Measurements from ENCODE around the gene TULP4. TPM values are rescaled to one million over a fixed set of nuclear protein-coding genes. Genes with fewer than 3 reads are reported as not detected.

The TULP4 gene
- total RNA-seq, 1 experiment from 2014 or later = 64.6 TPM

DNA sequence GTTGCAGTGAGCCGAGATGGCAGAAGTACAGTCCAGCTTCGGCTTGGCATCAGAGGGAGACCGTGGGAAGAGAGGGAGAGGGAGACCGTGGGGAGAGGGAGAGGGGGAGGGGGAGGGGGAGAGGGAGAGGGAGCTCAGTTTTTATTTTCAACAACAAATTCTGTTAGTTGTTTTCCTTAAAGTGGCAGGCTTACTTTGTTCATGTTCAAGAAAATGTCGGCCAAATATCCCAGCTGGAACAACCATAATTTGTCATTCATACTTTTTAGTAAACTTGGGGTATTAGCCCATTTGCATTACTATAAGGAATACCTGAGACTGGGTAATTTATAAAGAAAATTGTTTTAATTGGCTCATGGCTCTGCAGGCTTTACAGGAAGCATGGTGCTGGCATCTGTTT lies 2.5 kb upstream of the TULP4 start:
- H3K27ac ChIP-seq (ENCODE audit: insufficient read length, low read depth, low read length) = no peak overlapping the region
- H3K56ac ChIP-seq (ENCODE audit: insufficient read length, low read depth, low read length) = no peak overlapping the region
- no peak overlapping the region for H2BK12ac ChIP-seq (ENCODE audit: insufficient read length, low read depth, low read length)
- no peak overlapping the region for H2AK5ac ChIP-seq (ENCODE audit: insufficient read length, low read length)
- H3K4me1 ChIP-seq (ENCODE audit: insufficient read depth, low read length) = no peaks in the 10 kb centered on the region
- H3K4me1 Mint-ChIP-seq = peaks cover 26 to 30% of the 10 kb centered on the region in 2 experiments
- H3K18ac ChIP-seq (ENCODE audit: insufficient read length, low read depth, low read length) = no peak overlapping the region
- H4K5ac ChIP-seq (ENCODE audit: insufficient read length, low read depth, low read length) = no peak overlapping the region
- H3K9ac ChIP-seq (ENCODE audit: extremely low read depth, insufficient read length, low read length) = no peak overlapping the region
- no peak overlapping the region for H3K27ac Mint-ChIP-seq
- no peak overlapping the region for H4K8ac ChIP-seq (replicated peaks; ENCODE audit: insufficient read length, low read depth, low read length)
- no peaks in the 10 kb centered on the region for H4K20me1 ChIP-seq (ENCODE audit: control insufficient read depth, insufficient read depth, insufficient read length)
- H3K27me3 ChIP-seq (ENCODE audit: insufficient read depth, low read length) = no peaks in the 10 kb centered on the region
- H2AFZ ChIP-seq (ENCODE audit: low read length) = no peak overlapping the region
- no peak overlapping the region for H3K4me2 ChIP-seq (ENCODE audit: insufficient read depth, insufficient read length, low read length)
- peaks cover 18 to 22% of the 10 kb centered on the region in 2 experiments for H3K9me3 Mint-ChIP-seq
- H3K4me3 Mint-ChIP-seq = no peak overlapping the region
- no peak overlapping the region for H3T11ph ChIP-seq (ENCODE audit: low read length)
- H3K79me2 ChIP-seq (ENCODE audit: insufficient read depth, low read length) = peaks cover 2% of the 10 kb centered on the region; the same call in 1 of the 2 replicates
- no peaks in the 10 kb centered on the region for H3K79me1 ChIP-seq (ENCODE audit: insufficient read depth, low read depth, low read length, poor library complexity, severe bottlenecking)
- no peak overlapping the region for H2BK120ac ChIP-seq (ENCODE audit: low read depth, low read length, poor library complexity, severe bottlenecking)
- H3K23me2 ChIP-seq (ENCODE audit: insufficient read length, low read depth, low read length, poor library complexity, severe bottlenecking) = no peaks in the 10 kb centered on the region
- DNase-seq = no peak
- WGBS (ENCODE audit: extremely low coverage, insufficient read length, low lambda C conversion rate) = no CpG with 5 or more reads among the region's 5 CpGs
- no peaks in the 10 kb centered on the region for H3K9me3 ChIP-seq (ENCODE audit: control insufficient read depth, low read depth, low read length)
- no peak overlapping the region for H4K91ac ChIP-seq (ENCODE audit: insufficient read length, low read depth, low read length)
- H3K4ac ChIP-seq (ENCODE audit: low read depth, low read length) = no peak overlapping the region
- peaks cover 44 to 58% (median 58%) of the 10 kb centered on the region in 3 experiments for H3K36me3 Mint-ChIP-seq (ENCODE audit: insufficient read depth in 1 of 3, low read depth in 3 of 3)
- no peak overlapping the region for H3K23ac ChIP-seq (ENCODE audit: insufficient read length, low read depth, low read length)
- H2BK15ac ChIP-seq (ENCODE audit: low read depth, low read length) = no peak overlapping the region
- TF ChIP-seq, protein P1, sequence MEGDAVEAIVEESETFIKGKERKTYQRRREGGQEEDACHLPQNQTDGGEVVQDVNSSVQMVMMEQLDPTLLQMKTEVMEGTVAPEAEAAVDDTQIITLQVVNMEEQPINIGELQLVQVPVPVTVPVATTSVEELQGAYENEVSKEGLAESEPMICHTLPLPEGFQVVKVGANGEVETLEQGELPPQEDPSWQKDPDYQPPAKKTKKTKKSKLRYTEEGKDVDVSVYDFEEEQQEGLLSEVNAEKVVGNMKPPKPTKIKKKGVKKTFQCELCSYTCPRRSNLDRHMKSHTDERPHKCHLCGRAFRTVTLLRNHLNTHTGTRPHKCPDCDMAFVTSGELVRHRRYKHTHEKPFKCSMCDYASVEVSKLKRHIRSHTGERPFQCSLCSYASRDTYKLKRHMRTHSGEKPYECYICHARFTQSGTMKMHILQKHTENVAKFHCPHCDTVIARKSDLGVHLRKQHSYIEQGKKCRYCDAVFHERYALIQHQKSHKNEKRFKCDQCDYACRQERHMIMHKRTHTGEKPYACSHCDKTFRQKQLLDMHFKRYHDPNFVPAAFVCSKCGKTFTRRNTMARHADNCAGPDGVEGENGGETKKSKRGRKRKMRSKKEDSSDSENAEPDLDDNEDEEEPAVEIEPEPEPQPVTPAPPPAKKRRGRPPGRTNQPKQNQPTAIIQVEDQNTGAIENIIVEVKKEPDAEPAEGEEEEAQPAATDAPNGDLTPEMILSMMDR (conservative IDR thresholded peaks at IDR 0.05) = no peak
- no peaks in the 10 kb centered on the region for H3K27me3 Mint-ChIP-seq (ENCODE audit: low read depth)
- H2BK20ac ChIP-seq (ENCODE audit: low read depth, low read length, poor library complexity, severe bottlenecking) = no peak overlapping the region
- no peak overlapping the region for H2BK5ac ChIP-seq (ENCODE audit: insufficient read length, low read length)
- H3K14ac ChIP-seq (ENCODE audit: insufficient read depth, low read length) = no peak overlapping the region

All from H9 (cell line).